GM19372 (cell line): Measurements from ENCODE around the gene TANGO6.

Experiments
- ATAC-seq: cut with Tn5 transposase; IDR thresholded peaks from one replicate; pipeline ENCODE4 v1.9.1; 2021; ENCODE audit warnings: mild to moderate bottlenecking, low read depth, moderate library complexity; ENCODE audit not compliant: unreplicated experiment

The TANGO6 gene

GRCh38 chr16:68995011-68995504 is 151.7 kb downstream of the TANGO6 start:
- ATAC-seq, result no peak

- ATAC-seq, result no peak
Measured at GRCh38 chr16:68997564-68997963, 154.2 kb downstream of the TANGO6 start.

GRCh38 chr16:68999114-68999513 is 155.8 kb downstream of the TANGO6 start:
- no peak for ATAC-seq

- ATAC-seq, result no peak
Measured at GRCh38 chr16:69003500-69003899, 160.2 kb downstream of the TANGO6 start.

GRCh38 chr16:69005641-69006355 is 162.5 kb downstream of the TANGO6 start:
- ATAC-seq, result no peak

GRCh38 chr16:69012906-69013305 is 169.6 kb downstream of the TANGO6 start:
- no peak for ATAC-seq

- ATAC-seq, result no peak
Measured at GRCh38 chr16:69013991-69014390, 170.7 kb downstream of the TANGO6 start.

GRCh38 chr16:69014811-69015210 is 171.5 kb downstream of the TANGO6 start:
- ATAC-seq, result no peak

- no peak for ATAC-seq
Measured at GRCh38 chr16:69017036-69017783, 173.9 kb downstream of the TANGO6 start.

- ATAC-seq, result no peak
Measured at GRCh38 chr16:69019811-69020210, 176.5 kb downstream of the TANGO6 start.

GRCh38 chr16:69029121-69029520 is 185.8 kb downstream of the TANGO6 start:
- no peak for ATAC-seq

- no peak for ATAC-seq
Measured at GRCh38 chr16:69031877-69032301, 188.6 kb downstream of the TANGO6 start.

GRCh38 chr16:69033151-69033949 is 190.0 kb downstream of the TANGO6 start:
- no peak for ATAC-seq

GRCh38 chr16:69035375-69035774 is 192.0 kb downstream of the TANGO6 start:
- no peak for ATAC-seq

- ATAC-seq, result no peak
Measured at GRCh38 chr16:69036399-69037091, 193.2 kb downstream of the TANGO6 start.

- no peak for ATAC-seq
Measured at GRCh38 chr16:69037373-69038160, 194.2 kb downstream of the TANGO6 start.

GRCh38 chr16:69039333-69039941 is 196.1 kb downstream of the TANGO6 start:
- ATAC-seq, result no peak

GRCh38 chr16:69040144-69040909 is 197.0 kb downstream of the TANGO6 start:
- no peak for ATAC-seq
